HepG2 (cell line): Measurements from ENCODE around the gene FUZ. TPM values are rescaled to one million over a fixed set of nuclear protein-coding genes. Genes with fewer than 3 reads are reported as not detected.

Experiments
- ATAC-seq: fragments of 200-7000 bp; cut with Tn5 transposase; 3 replicates; pipeline ENCODE4 v1.9.1; 2020; ENCODE audit warnings: mild to moderate bottlenecking, moderate library complexity
- BruUV-seq: library from RNA; stranded (reverse); fragments of 400-500 nt; replicated peaks from 2 replicates; lab custom pipeline; 2021; lab: Mats Ljungman, UMichigan
- CTCF ChIA-PET: fragments of 300-600 bp; formaldehyde crosslinking; extraction: SDS; loops from one replicate; lab custom pipeline; 2021; ENCODE audit warnings: low total read pairs, inconsistent platforms, low intra/inter-chr PET ratio; lab: Yijun Ruan, JAX
- POLR2A ChIA-PET: fragments of 350-600 bp; sonication (Branson Sonifier 250); formaldehyde crosslinking; loops from one replicate; lab custom pipeline; 2020; ENCODE audit warnings: antibody characterized with exemption, inconsistent platforms; lab: Yijun Ruan, JAX
- DNase-seq: peaks from one replicate; pipeline ENCODE4 v3.0.0-alpha.2; 2015; ENCODE audit warnings: low spot score
- FAIRE-seq: peaks from 3 replicates; lab custom pipeline; 2011; peaks lifted over from hg19 to GRCh38; lab: Jason Lieb, UNC
- H2AFZ ChIP-seq: one replicate; pipeline ENCODE4 v1.6.1; 2011; ENCODE audit warnings: low read length, inconsistent platforms
- H3K27ac ChIP-seq: fragments of 300-600 bp; 3 replicates; pipeline ENCODE4 v1.8.0; 2011; ENCODE audit warnings: mixed run types, mild to moderate bottlenecking, mixed read lengths, low read length, inconsistent platforms; ENCODE audit not compliant: insufficient read depth; ENCODE audit errors: extremely low read length
- H3K27me3 ChIP-seq, 2 experiments: fragments of 200-600 bp in 1 of 2; 2 replicates in 1 of 2; 3 replicates in 1 of 2; pipeline versions ENCODE4 v1.6.0 to v1.8.0; 2011; ENCODE audit warnings: low read length in 2 of 2, mild to moderate bottlenecking in 2 of 2, moderate library complexity in 2 of 2, inconsistent platforms in 1 of 2; ENCODE audit not compliant: insufficient read depth in 2 of 2, control insufficient read depth in 1 of 2
- H3K36me3 ChIP-seq, 2 experiments: fragments of 200-600 bp in 1 of 2; replicated peaks in 1 of 2; 2 replicates in 1 of 2; 3 replicates in 1 of 2; pipeline versions ENCODE4 v1.5.1 to v1.8.0; 2011; ENCODE audit warnings: low read length in 2 of 2, inconsistent platforms in 1 of 2; ENCODE audit not compliant: insufficient read depth in 2 of 2, control insufficient read depth in 1 of 2
- H3K4me1 ChIP-seq: 2 replicates; pipeline ENCODE4 v1.5.1; 2012; ENCODE audit warnings: low read length, inconsistent platforms; ENCODE audit not compliant: insufficient read depth
- H3K4me2 ChIP-seq: 2 replicates; pipeline ENCODE4 v1.6.0; 2011; ENCODE audit warnings: low read depth, low read length, inconsistent platforms
- H3K4me3 ChIP-seq, 3 experiments: fragments of 200-600 bp in 1 of 3; sonication (generic), shearing (Covaris generic) in 1 of 3; replicated peaks in 1 of 3; 2 replicates each; pipeline ENCODE4 v1.5.1; 2011 to 2016; ENCODE audit warnings: low read length in 3 of 3, inconsistent platforms in 2 of 3, low read depth in 2 of 3, mild to moderate bottlenecking in 2 of 3, control low read depth in 1 of 3, mixed read lengths in 1 of 3; ENCODE audit not compliant: insufficient read depth in 1 of 3
- H3K79me2 ChIP-seq: one replicate; pipeline ENCODE4 v1.6.1; 2011; ENCODE audit warnings: low read length, inconsistent platforms; ENCODE audit not compliant: insufficient read depth
- H3K9ac ChIP-seq: 2 replicates; pipeline ENCODE4 v1.6.0; 2011; ENCODE audit warnings: mild to moderate bottlenecking, low read depth, low read length, inconsistent platforms; ENCODE audit not compliant: insufficient read depth
- H3K9me3 ChIP-seq: 2 replicates; pipeline ENCODE4 v1.5.1; 2012; ENCODE audit warnings: mild to moderate bottlenecking, low read length
- H4K20me1 ChIP-seq: 2 replicates; pipeline ENCODE4 v1.6.0; 2011; ENCODE audit warnings: inconsistent platforms, mild to moderate bottlenecking, low read length, moderate library complexity; ENCODE audit not compliant: insufficient read depth
- ARID5B ChIP-seq: IDR thresholded peaks from 2 replicates; pipeline ENCODE4 v1.4.0; 2020; ENCODE audit warnings: mild to moderate bottlenecking, missing genetic modification reagents
- BCL3 ChIP-seq: sonication (generic); formaldehyde crosslinking; IDR thresholded peaks from 2 replicates; pipeline ENCODE4 v1.5.1; 2020; ENCODE audit warnings: mild to moderate bottlenecking, missing genetic modification reagents, moderate library complexity
- HNF4G ChIP-seq, 2 experiments: sonication (generic) in 1 of 2; formaldehyde crosslinking in 1 of 2; IDR thresholded peaks; 2 replicates each; pipeline versions ENCODE4 v1.4.0 to v1.6.1; 2011 to 2020; ENCODE audit warnings: borderline replicate concordance in 2 of 2, low read depth in 2 of 2, mild to moderate bottlenecking in 2 of 2, low read length in 1 of 2, missing genetic modification reagents in 1 of 2, moderate library complexity in 1 of 2
- HOXA9 ChIP-seq: sonication (generic); formaldehyde crosslinking; IDR thresholded peaks from 2 replicates; pipeline ENCODE4 v1.8.1; 2022; ENCODE audit warnings: missing genetic modification reagents, mild to moderate bottlenecking, moderate library complexity, borderline replicate concordance
- JUNB ChIP-seq: sonication (generic); formaldehyde crosslinking; IDR thresholded peaks from 2 replicates; pipeline ENCODE4 v1.8.0; 2022; ENCODE audit warnings: missing genetic modification reagents, mild to moderate bottlenecking, borderline replicate concordance
- KMT2B ChIP-seq: IDR thresholded peaks from 2 replicates; pipeline ENCODE4 v1.6.1; 2016; ENCODE audit warnings: missing genetic modification reagents, missing compliant biosample characterization
- RNF2 ChIP-seq: fragments of 450-650 bp; conservative IDR thresholded peaks from 2 replicates; pipeline ENCODE4 v1.6.1; 2016; ENCODE audit warnings: low read depth
- ZFYVE20 ChIP-seq: sonication (generic); formaldehyde crosslinking; IDR thresholded peaks from 2 replicates; pipeline ENCODE4 v1.8.0; 2023; ENCODE audit warnings: low read depth, mild to moderate bottlenecking, moderate library complexity, missing genetic modification reagents, borderline replicate concordance
- ZNF34 ChIP-seq: sonication (generic); formaldehyde crosslinking; IDR thresholded peaks from 2 replicates; pipeline ENCODE4 v1.4.0; 2020; ENCODE audit warnings: mild to moderate bottlenecking, missing genetic modification reagents, borderline replicate concordance
- ZNF614 ChIP-seq: IDR thresholded peaks from 2 replicates; pipeline ENCODE4 v1.6.1; 2018; ENCODE audit warnings: missing biosample characterization, missing genetic modification reagents, inconsistent platforms, borderline replicate concordance
- ZNF780A ChIP-seq: sonication (generic); formaldehyde crosslinking; IDR thresholded peaks from 2 replicates; pipeline ENCODE4 v1.8.0; 2022; ENCODE audit warnings: mild to moderate bottlenecking, missing genetic modification reagents, moderate library complexity
- WGBS: methylation state at CpG from one replicate; pipeline ENCODE4 v1.1.6; 2017; ENCODE audit warnings: low lambda C conversion rate; 5-methylcytosine and 5-hydroxymethylcytosine counted together
- in situ Hi-C: cut with HindIII; loops from 2 replicates; pipeline ENCODE4 v1.10.0; 2017; ENCODE audit warnings: low pct_unique_long_range_greater_than_20kb; ENCODE audit not compliant: extremely low pct_ligation_motif_present
- intact Hi-C: fragments of 100-400 bp; cut with micrococcal nuclease; formaldehyde crosslinking; loops from one replicate; pipeline ENCODE4 v1.10.0; 2022; ENCODE audit not compliant: unreplicated experiment
- polyA plus RNA-seq, 8 experiments: library from polyadenylated mRNA; depleted of rRNA in 3 of 8; stranded (reverse) in 7 of 8; unstranded in 1 of 8; fragments of >200 nt; fragmentation: Illumina TruSeq in 4 of 8; extraction: Trizol in 4 of 8; gene quantifications; 2 replicates each; pipeline versions ENCODE4 v1.2.1 to v1.2.3, GENCODE V29; 2011 to 2016; ENCODE audit warnings: low read depth in 4 of 8, missing spikeins in 1 of 8, mixed read lengths in 1 of 8; ENCODE audit not compliant: insufficient read depth in 1 of 8
- total RNA-seq, 5 experiments: library from RNA; depleted of rRNA; stranded (reverse); fragments of >200 nt; fragmentation: Illumina TruSeq; extraction: Trizol; gene quantifications; 2 replicates each; pipeline ENCODE4 v1.2.3, GENCODE V29; 2016; ENCODE audit warnings: low read depth in 1 of 5

FUZ gene
- total and polyA plus RNA-seq, 2 of the 13 experiments (the other 11 are each of a cell fraction or from before 2014, with no cell fraction given), result 0.08 TPM; not detected in 1

GRCh38 chr19:49824662-49825061 is 11.6 kb upstream of the FUZ start (continued):
- no peak for TF ChIP-seq ARID5B (CRISPR knock-in tag)
- TF ChIP-seq KMT2B (CRISPR knock-in tag), result no peak

- Histone ChIP-seq H4K20me1 (no peaks in the 10 kb centered on the region), H3K9ac (no peak overlapping the region), H3K36me3 (peaks cover 5 to 21% of the 10 kb centered on the region in 2 experiments; a peak in 4 of 5 replicates), H3K27me3 (no peaks in the 10 kb centered on the region), H3K27ac (no peak overlapping the region), H2AFZ (no peak overlapping the region), H3K79me2 (peaks cover 17% of the 10 kb centered on the region), H3K4me3 (no peak overlapping the region), H3K9me3 (no peaks in the 10 kb centered on the region), H3K4me2 (no peak overlapping the region), H3K4me1 (peaks cover 11% of the 10 kb centered on the region)
- ChIA-PET POLR2A (no interaction called here), CTCF (no interaction called here)
- intact Hi-C loops, result no loop called here
- no peak for DNase-seq
- in situ Hi-C loops, result no loop called here
- BruUV-seq, result no TSS peak
- no peak for FAIRE-seq
- 95% methylated on average over 12 of the region's 12 CpGs for WGBS
- no peak for ATAC-seq
- TF ChIP-seq HOXA9 (CRISPR knock-in tag) (no peak), ZNF614 (no peak), ZFYVE20 (CRISPR knock-in tag) (no peak), ZNF780A (CRISPR knock-in tag) (no peak), JUNB (CRISPR knock-in tag) (no peak), RNF2 (no peak), HNF4G (IDR thresholded peaks at IDR 0.05; ENCODE audit: borderline replicate concordance, low read depth, low read length) (no peak), HNF4G (CRISPR knock-in tag; IDR thresholded peaks at IDR 0.05; ENCODE audit: borderline replicate concordance, low read depth) (no peak), ZNF34 (CRISPR knock-in tag) (no peak), BCL3 (CRISPR knock-in tag) (no peak)
Measured at GRCh38 chr19:49823472-49823871, 10.4 kb upstream of the FUZ start.
